GM19099 (cell line): Measurements from ENCODE around the gene CHST8.

Experiments
- POLR2A ChIP-seq: IDR thresholded peaks from 3 replicates; pipeline ENCODE4 v1.6.1; 2011; ENCODE audit warnings: low read depth; ENCODE audit not compliant: insufficient read length; ENCODE audit errors: extremely low read depth

Gene CHST8

GRCh38 chr19:33609353-33609752 lies 12.4 kb upstream of the CHST8 start:
- no peak for TF ChIP-seq POLR2A

- no peak for TF ChIP-seq POLR2A
These were observed 11.2 kb upstream of the CHST8 start for GRCh38 chr19:33610588-33610987.

DNA sequence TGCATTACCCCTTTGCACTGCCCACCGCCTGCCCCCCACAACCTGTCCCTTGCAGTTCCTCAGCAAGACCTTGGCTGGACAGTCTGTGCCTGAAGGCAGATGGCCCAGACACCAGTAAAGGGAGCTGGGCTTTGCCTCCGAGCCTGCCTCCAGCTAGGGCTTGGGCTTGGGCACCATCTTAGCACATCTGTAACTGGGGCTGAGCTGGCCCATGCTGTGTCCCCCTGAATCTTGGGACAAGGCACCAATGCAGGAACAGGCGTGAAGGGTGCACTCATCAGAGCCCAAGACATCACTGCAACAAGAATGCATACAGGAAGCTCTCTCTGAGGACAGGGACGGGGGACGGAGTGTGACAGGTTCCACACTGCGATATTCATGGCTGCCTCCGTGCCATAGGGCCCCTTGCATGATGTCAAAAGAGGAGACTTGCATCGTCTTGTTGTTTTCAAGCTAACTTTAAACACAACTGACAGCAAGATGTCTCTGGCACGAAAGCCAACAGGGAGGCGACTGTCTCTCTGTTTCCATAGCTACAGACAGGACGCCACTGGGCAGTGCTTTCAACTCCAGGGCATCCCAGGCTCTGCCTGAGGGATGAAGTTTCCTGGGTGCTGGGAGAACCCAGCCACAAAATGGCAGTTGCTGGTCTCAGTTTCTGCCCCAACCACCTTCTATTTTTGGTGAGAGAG lies 8.7 kb upstream of the CHST8 start:
- TF ChIP-seq POLR2A: no peak

DNA sequence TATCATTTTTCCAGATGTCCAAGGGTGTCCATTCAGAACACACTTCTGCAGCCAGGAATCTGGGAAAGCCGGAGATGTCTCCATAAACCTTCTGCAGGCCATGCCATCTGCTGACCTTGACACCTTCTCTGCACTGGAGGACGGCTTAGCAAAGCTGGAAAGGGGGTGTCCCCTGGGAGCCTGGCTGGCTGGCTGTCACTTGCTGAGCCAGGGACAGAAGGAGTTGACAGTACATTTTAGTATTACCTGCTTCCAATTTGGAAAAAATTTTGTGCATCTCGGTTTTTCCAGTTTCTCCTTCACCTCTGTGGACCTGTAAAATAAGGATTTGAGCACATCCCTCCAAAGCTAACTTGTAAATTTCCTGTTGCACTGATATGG lies 8.1 kb upstream of the CHST8 start:
- no peak for TF ChIP-seq POLR2A

GRCh38 chr19:33616346-33616745 lies 5.4 kb upstream of the CHST8 start:
- TF ChIP-seq POLR2A: no peak

DNA sequence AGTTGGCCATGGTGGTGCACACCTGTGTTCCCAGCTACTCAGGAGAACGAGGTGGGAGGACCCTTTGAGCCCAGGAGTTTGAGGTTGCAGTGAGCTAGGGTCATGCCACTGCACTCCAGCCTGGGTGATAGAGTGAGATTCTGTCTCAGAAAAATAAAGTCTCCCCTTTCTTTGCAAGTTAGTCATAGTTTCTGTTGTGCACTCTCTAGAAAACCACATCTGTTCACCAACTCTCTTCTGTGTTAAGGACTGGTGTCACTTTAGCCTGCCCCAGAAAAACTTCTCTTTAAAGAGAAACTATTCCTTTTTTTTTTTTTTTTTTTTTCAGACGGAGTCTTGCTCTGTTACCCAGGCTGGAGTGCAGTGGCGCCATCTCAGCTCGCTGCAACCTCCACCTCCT lies 4.9 kb upstream of the CHST8 start:
- TF ChIP-seq POLR2A: no peak

GRCh38 chr19:33618884-33619283 lies 2.9 kb upstream of the CHST8 start:
- TF ChIP-seq POLR2A: no peak

DNA sequence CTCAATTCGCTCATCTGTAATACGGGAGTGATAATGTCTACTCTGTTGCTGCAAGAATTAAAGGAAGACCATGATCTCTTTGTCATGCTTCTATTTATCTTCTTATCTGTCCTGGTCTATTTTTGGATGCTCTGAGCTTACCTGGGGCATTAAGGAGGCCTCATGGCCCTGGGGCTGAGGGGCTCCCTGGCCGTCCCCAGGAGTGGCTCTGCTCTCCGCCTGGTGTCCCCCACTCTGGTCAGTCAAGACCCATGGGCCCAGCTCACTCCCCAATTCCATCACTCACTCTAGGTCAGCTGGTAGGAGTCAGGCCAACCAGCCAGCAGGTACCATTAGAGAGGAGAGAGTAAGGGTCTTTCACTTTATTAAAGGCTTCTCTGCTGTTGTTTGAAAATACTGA lies 1.1 kb upstream of the CHST8 start:
- TF ChIP-seq POLR2A: no peak

DNA sequence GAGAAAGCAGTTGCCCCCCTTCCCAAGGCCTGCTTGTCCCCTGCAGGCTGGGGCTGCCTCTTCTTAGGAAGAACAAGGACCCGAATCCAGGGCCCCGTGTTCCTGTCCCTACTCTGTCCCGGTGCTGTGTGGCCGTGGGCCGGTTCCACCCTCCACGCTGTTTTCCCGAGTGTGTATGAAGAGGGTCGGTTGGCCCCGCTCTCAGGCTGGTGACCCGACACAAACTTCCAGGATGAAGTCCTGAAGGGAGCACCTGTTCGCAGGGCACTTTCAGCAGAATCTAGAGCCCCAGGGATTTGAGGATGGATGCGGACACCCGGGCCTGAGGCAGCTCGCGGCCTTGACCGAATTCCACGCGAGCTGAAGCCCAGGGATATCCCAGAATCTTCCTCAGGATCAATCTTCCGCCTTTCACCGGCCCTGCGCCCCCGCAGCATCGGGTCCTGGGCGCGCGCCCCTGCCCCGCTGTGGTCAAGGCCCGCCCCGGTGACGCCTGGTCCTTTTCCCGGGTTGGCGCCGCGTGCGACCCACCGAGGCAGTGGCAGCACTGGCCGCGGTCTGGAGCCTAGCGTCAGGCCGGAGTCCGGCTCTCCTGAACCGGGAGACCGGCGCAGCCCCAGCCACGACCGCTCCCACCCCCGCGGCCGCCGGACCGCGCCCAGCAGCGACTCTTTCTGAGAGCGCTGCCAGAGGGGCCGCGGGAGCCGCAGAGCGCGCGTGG lies 528 bp upstream of the CHST8 start:
- TF ChIP-seq POLR2A: no peak

GRCh38 chr19:33622505-33622808 lies 704 bp downstream of the CHST8 start:
- no peak for TF ChIP-seq POLR2A

DNA sequence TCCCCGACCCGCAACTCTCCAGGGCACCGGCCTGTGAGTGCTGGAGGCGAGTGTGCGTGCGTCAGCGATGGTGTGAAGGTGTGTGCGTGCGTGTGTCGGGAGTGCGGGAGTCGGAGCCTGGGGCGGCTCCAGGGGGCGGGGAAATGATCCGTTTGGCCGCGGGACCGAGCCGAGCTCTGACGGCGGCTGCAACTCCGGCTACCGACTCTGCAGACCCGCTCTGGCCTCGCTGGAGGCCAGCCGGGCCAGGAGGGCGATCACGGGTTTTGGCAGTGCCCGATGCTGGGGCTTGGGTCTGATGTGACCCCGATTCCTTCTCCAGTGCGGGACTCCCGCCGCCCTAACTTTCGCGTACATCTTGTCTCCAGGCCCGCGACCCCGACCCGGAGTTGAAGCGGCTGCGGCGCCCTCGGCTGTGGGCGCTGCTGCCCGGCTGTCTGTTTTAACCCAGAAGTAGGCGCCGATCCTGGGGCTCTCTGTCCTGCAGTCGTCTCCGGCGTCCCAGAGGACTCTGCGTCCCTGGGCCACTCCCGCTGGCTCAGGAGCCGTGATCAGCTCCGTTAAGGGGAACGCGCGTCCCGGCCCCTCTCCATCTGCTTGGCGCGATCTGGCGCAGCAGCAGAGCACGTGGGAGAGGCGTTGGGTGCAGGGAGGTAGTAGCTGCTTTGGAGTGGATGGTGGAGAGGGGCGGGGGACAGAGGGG lies 1.2 kb downstream of the CHST8 start:
- no peak for TF ChIP-seq POLR2A

GRCh38 chr19:33624586-33624985 lies 2.8 kb downstream of the CHST8 start:
- TF ChIP-seq POLR2A: no peak

DNA sequence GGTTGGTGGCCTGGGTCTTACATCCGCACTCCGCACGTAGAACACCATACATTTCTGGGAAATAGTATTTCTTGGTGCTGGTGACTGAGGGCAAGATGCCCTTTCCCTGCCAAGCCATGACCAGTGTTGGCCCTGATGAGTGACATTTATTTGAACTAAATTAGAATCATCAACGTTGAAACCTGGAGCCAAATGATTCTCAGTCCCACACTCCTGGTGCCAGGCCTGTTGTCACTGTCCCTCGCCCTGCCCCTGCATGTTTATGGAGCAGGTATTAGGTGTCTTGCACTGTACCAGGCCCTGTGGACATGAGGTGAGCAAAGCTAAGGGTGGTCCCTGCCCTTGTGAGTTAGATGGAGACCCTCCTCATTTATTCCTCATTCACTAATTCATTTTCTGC lies 5.8 kb downstream of the CHST8 start:
- no peak for TF ChIP-seq POLR2A

- no peak for TF ChIP-seq POLR2A
These were observed 6.4 kb downstream of the CHST8 start for GRCh38 chr19:33627962-33628839.
